Measurements from ENCODE around the gene WDR88. TPM values are rescaled to one million over a fixed set of nuclear protein-coding genes. Genes with fewer than 3 reads are reported as not detected.

The WDR88 gene
- total and polyA plus RNA-seq, 10 of the 15 experiments (the other 5 are each of a cell fraction or from before 2014, with no cell fraction given): 0.19 to 0.34 TPM; not detected in 8

GRCh38 chr19:33194886-33195644 is 63.2 kb downstream of the WDR88 start:
- CTCF ChIA-PET: interaction anchor here (1.0 to 3.2 kb wide), 2 partner anchors 12 to 18 kb away, joined by 3 to 14 read pairs; no protein-coding TSS in a partner anchor
- TF ChIP-seq NR2C1 (IDR thresholded peaks at IDR 0.05) (no peak), SP1 (IDR thresholded peaks at IDR 0.05; ENCODE audit: low read depth, low read length) (no peak), HDAC6 (IDR thresholded peaks at IDR 0.05; ENCODE audit: unreplicated experiment) (peak; percentile 57), RELA (IDR thresholded peaks at IDR 0.05; ENCODE audit: borderline replicate concordance, partially characterized antibody) (no peak)
- H3K4me2 ChIP-seq (ENCODE audit: control insufficient read depth, insufficient read depth): no peak overlapping the region
- H4K20me1 ChIP-seq (ENCODE audit: control insufficient read depth, insufficient read depth): no peaks in the 10 kb centered on the region
- DNase-seq (ENCODE audit: low read depth, low spot score): no peak
- SMC1A ChIA-PET (ENCODE audit: uncharacterized antibody, unreplicated experiment): no interaction called here
- no peak overlapping the region for H2AFZ ChIP-seq (ENCODE audit: control insufficient read depth, low read depth, low read length)
- BruUV-seq (replicated peaks): no TSS peak
- H3K4me1 ChIP-seq (ENCODE audit: control insufficient read depth, insufficient read depth, low read length): peaks cover 5% of the 10 kb centered on the region
- POLR2A ChIA-PET: no interaction called here
- no peak for ATAC-seq
- 28% methylated on average over 15 of the region's 49 CpGs for WGBS (ENCODE audit: insufficient coverage, insufficient replicate concordance, low lambda C conversion rate, missing lambda C conversion rate)
- no peak overlapping the region for H3K27ac ChIP-seq (ENCODE audit: control insufficient read depth, insufficient read depth)
- no peak overlapping the region for H3K9ac ChIP-seq (ENCODE audit: control insufficient read depth, insufficient read depth, low read length)
- H3K4me3 ChIP-seq: no peak overlapping the region
- RAD21 ChIA-PET (ENCODE audit: unreplicated experiment): no interaction called here
- no peaks in the 10 kb centered on the region for H3K9me3 ChIP-seq (replicated peaks; ENCODE audit: control insufficient read depth, insufficient read depth, low read length)
- H3K79me2 ChIP-seq (ENCODE audit: control insufficient read depth, insufficient read depth, low read length): no peaks in the 10 kb centered on the region
- no peak for FAIRE-seq
- intact Hi-C loops (cut with micrococcal nuclease; ENCODE audit: unreplicated experiment): no loop called here
- no peaks in the 10 kb centered on the region for H3K36me3 ChIP-seq (ENCODE audit: control insufficient read depth in 2 of 2, insufficient read depth in 2 of 2, low read length in 1 of 2)
- in situ Hi-C loops (cut with MboI): no loop called here
- H3K27me3 ChIP-seq (replicated peaks in 1 of 2; ENCODE audit: control insufficient read depth in 2 of 2, insufficient read depth in 2 of 2, low read length in 1 of 2): peaks cover 0 to 5% of the 10 kb centered on the region in 2 experiments; a peak in 3 of 4 replicates

GRCh38 chr19:33195645-33196347 is 63.9 kb downstream of the WDR88 start:
- DNase-seq (ENCODE audit: low read depth, low spot score): no peak
- Histone ChIP-seq H3K27ac (ENCODE audit: control insufficient read depth, insufficient read depth) (no peak overlapping the region), H3K4me1 (ENCODE audit: control insufficient read depth, insufficient read depth, low read length) (peaks cover 5% of the 10 kb centered on the region), H3K4me2 (ENCODE audit: control insufficient read depth, insufficient read depth) (no peak overlapping the region), H4K20me1 (ENCODE audit: control insufficient read depth, insufficient read depth) (no peaks in the 10 kb centered on the region), H3K36me3 (ENCODE audit: control insufficient read depth in 2 of 2, insufficient read depth in 2 of 2, low read length in 1 of 2) (no peaks in the 10 kb centered on the region), H3K9me3 (replicated peaks; ENCODE audit: control insufficient read depth, insufficient read depth, low read length) (no peaks in the 10 kb centered on the region), H3K4me3 (no peak overlapping the region), H3K9ac (ENCODE audit: control insufficient read depth, insufficient read depth, low read length) (no peak overlapping the region), H3K27me3 (replicated peaks in 1 of 2; ENCODE audit: control insufficient read depth in 2 of 2, insufficient read depth in 2 of 2, low read length in 1 of 2) (peaks cover 0 to 5% of the 10 kb centered on the region in 2 experiments; a peak in 3 of 4 replicates), H2AFZ (ENCODE audit: control insufficient read depth, low read depth, low read length) (no peak overlapping the region), H3K79me2 (ENCODE audit: control insufficient read depth, insufficient read depth, low read length) (no peaks in the 10 kb centered on the region)
- no peak for ATAC-seq
- POLR2A ChIA-PET: no interaction called here
- 53% methylated on average over 11 of the region's 17 CpGs for WGBS (ENCODE audit: insufficient coverage, insufficient replicate concordance, low lambda C conversion rate, missing lambda C conversion rate)
- in situ Hi-C loops (cut with MboI) (no loop called here), intact Hi-C loops (cut with micrococcal nuclease; ENCODE audit: unreplicated experiment) (no loop called here)
- SMC1A ChIA-PET (ENCODE audit: uncharacterized antibody, unreplicated experiment): no interaction called here
- no TSS peak for BruUV-seq (replicated peaks)
- FAIRE-seq: no peak
- CTCF ChIA-PET: interaction anchor here (1.0 to 3.2 kb wide), 4 partner anchors 12 to 39 kb away, joined by 3 to 21 read pairs (median 8); no protein-coding TSS in a partner anchor
- RAD21 ChIA-PET (ENCODE audit: unreplicated experiment): no interaction called here
- no peak for TF ChIP-seq ATF3 (IDR thresholded peaks at IDR 0.05; ENCODE audit: borderline replicate concordance, extremely low read depth, low read depth, low read length)
- no peak for TF ChIP-seq TCF12 (IDR thresholded peaks at IDR 0.05; ENCODE audit: low read depth, low read length)
- no peak for TF ChIP-seq PAX8 (IDR thresholded peaks at IDR 0.05)
- TF ChIP-seq IRF4 (IDR thresholded peaks at IDR 0.05; ENCODE audit: low read depth, low read length): no peak
- TF ChIP-seq MEF2B (IDR thresholded peaks at IDR 0.05; ENCODE audit: partially characterized antibody, poor library complexity, severe bottlenecking): no peak
- TF ChIP-seq SUPT20H (IDR thresholded peaks at IDR 0.05; ENCODE audit: borderline replicate concordance, control insufficient read depth, low read depth, low read length): no peak
- no peak for TF ChIP-seq FOXK2 (IDR thresholded peaks at IDR 0.05)
- TF ChIP-seq SMAD5 (IDR thresholded peaks at IDR 0.05; ENCODE audit: low read depth): no peak
- TF ChIP-seq SIN3A (IDR thresholded peaks at IDR 0.05; ENCODE audit: low read depth, low read length): no peak
- TF ChIP-seq ZNF217 (IDR thresholded peaks at IDR 0.05): no peak
- no peak for TF ChIP-seq TARDBP (IDR thresholded peaks at IDR 0.05; ENCODE audit: borderline replicate concordance)
- no peak for TF ChIP-seq RAD51 (IDR thresholded peaks at IDR 0.05)
- no peak for TF ChIP-seq NR2C2 (IDR thresholded peaks at IDR 0.05; ENCODE audit: borderline replicate concordance, control insufficient read depth, insufficient read length, low read depth)
- no peak for TF ChIP-seq CHD4 (IDR thresholded peaks at IDR 0.05)
- TF ChIP-seq YBX1 (IDR thresholded peaks at IDR 0.05): no peak

Measured in GM12878 (cell line).